ENCODE measurements around the gene ZNF454.

ZNF454 gene

GRCh38 chr5:178940569-178941360 is at the start of gene ZNF454:
ZNF454 (plus strand) TSS chr5:178941198; CDS start chr5:178942792, 1,594 bp downstream.
- H3K36me3 ChIP-seq (ENCODE audit: control insufficient read depth, insufficient read depth, low read length, severe bottlenecking), result no peaks in the 10 kb centered on the region
- no peaks in the 10 kb centered on the region for H3K27me3 ChIP-seq (replicated peaks; ENCODE audit: control insufficient read depth, insufficient read depth, low read length)
- peak; percentile 85 for DNase-seq (ENCODE audit: low read depth)
- H3K4me3 ChIP-seq (ENCODE audit: low read length), result peak within 1 kb of the TSS; percentile 82
- H3K4me1 ChIP-seq (ENCODE audit: control insufficient read depth, insufficient read depth, low read length), result no peaks in the 10 kb centered on the region
- peak within 1 kb of the TSS; percentile 74 for H3K9ac ChIP-seq (ENCODE audit: low read length)
- peaks cover 89% of the 10 kb centered on the region for H3K9me3 ChIP-seq (ENCODE audit: control insufficient read depth, low read length)

GRCh38 chr5:178895615-178896571 is 45.1 kb upstream of the ZNF454 start, which contains the start of gene ZFP2:
ZFP2 (plus strand) TSS chr5:178895913; CDS start chr5:178931314, 35,401 bp downstream.
- Histone ChIP-seq H3K9ac (ENCODE audit: low read length) (peak within 1 kb of the TSS; percentile 80), H3K4me1 (ENCODE audit: control insufficient read depth, insufficient read depth, low read length) (peaks cover 2% of the 10 kb centered on the region), H3K36me3 (ENCODE audit: control insufficient read depth, insufficient read depth, low read length, severe bottlenecking) (peaks cover 3% of the 10 kb centered on the region), H3K4me3 (ENCODE audit: low read length) (peak within 1 kb of the TSS; percentile 82), H3K27me3 (replicated peaks; ENCODE audit: control insufficient read depth, insufficient read depth, low read length) (no peaks in the 10 kb centered on the region), H3K9me3 (ENCODE audit: control insufficient read depth, low read length) (peaks cover 14% of the 10 kb centered on the region)
- DNase-seq (ENCODE audit: low read depth), result peak; percentile 83

- no peaks in the 10 kb centered on the region for H3K27me3 ChIP-seq (replicated peaks; ENCODE audit: control insufficient read depth, insufficient read depth, low read length)
- peaks cover 31% of the 10 kb centered on the region for H3K9me3 ChIP-seq (ENCODE audit: control insufficient read depth, low read length)
- no peak overlapping the region for H3K4me3 ChIP-seq (ENCODE audit: low read length)
- H3K36me3 ChIP-seq (ENCODE audit: control insufficient read depth, insufficient read depth, low read length, severe bottlenecking), result no peaks in the 10 kb centered on the region
- no peak for DNase-seq (ENCODE audit: low read depth)
- H3K9ac ChIP-seq (ENCODE audit: low read length), result no peak overlapping the region
- peaks cover 2% of the 10 kb centered on the region for H3K4me1 ChIP-seq (ENCODE audit: control insufficient read depth, insufficient read depth, low read length)
Measured at GRCh38 chr5:178899289-178899688, 41.7 kb upstream of the ZNF454 start.

- H3K4me3 ChIP-seq (ENCODE audit: low read length), result no peak overlapping the region
- H3K9ac ChIP-seq (ENCODE audit: low read length), result no peak overlapping the region
- no peaks in the 10 kb centered on the region for H3K27me3 ChIP-seq (replicated peaks; ENCODE audit: control insufficient read depth, insufficient read depth, low read length)
- no peak for DNase-seq (ENCODE audit: low read depth)
- peaks cover 4% of the 10 kb centered on the region for H3K36me3 ChIP-seq (ENCODE audit: control insufficient read depth, insufficient read depth, low read length, severe bottlenecking)
- H3K9me3 ChIP-seq (ENCODE audit: control insufficient read depth, low read length), result peaks cover 53% of the 10 kb centered on the region
- H3K4me1 ChIP-seq (ENCODE audit: control insufficient read depth, insufficient read depth, low read length), result no peaks in the 10 kb centered on the region
Measured at GRCh38 chr5:178902849-178903248, 38.1 kb upstream of the ZNF454 start.

- H3K9ac ChIP-seq (ENCODE audit: low read length), result no peak overlapping the region
- no peaks in the 10 kb centered on the region for H3K36me3 ChIP-seq (ENCODE audit: control insufficient read depth, insufficient read depth, low read length, severe bottlenecking)
- H3K4me3 ChIP-seq (ENCODE audit: low read length), result peak overlapping the region; percentile 70
- peaks cover 97% of the 10 kb centered on the region for H3K9me3 ChIP-seq (ENCODE audit: control insufficient read depth, low read length)
- no peak for DNase-seq (ENCODE audit: low read depth)
- no peaks in the 10 kb centered on the region for H3K4me1 ChIP-seq (ENCODE audit: control insufficient read depth, insufficient read depth, low read length)
- H3K27me3 ChIP-seq (replicated peaks; ENCODE audit: control insufficient read depth, insufficient read depth, low read length), result no peaks in the 10 kb centered on the region
Measured at GRCh38 chr5:178931846-178932760, 8.9 kb upstream of the ZNF454 start.

- H3K27me3 ChIP-seq (replicated peaks; ENCODE audit: control insufficient read depth, insufficient read depth, low read length), result no peaks in the 10 kb centered on the region
- no peaks in the 10 kb centered on the region for H3K36me3 ChIP-seq (ENCODE audit: control insufficient read depth, insufficient read depth, low read length, severe bottlenecking)
- peak overlapping the region; percentile 82 for H3K4me3 ChIP-seq (ENCODE audit: low read length)
- peak overlapping the region; percentile 68 for H3K9ac ChIP-seq (ENCODE audit: low read length)
- H3K9me3 ChIP-seq (ENCODE audit: control insufficient read depth, low read length), result peaks cover 88% of the 10 kb centered on the region
- no peaks in the 10 kb centered on the region for H3K4me1 ChIP-seq (ENCODE audit: control insufficient read depth, insufficient read depth, low read length)
- DNase-seq (ENCODE audit: low read depth), result peak; percentile 11
Measured at GRCh38 chr5:178941361-178941760, 363 bp downstream of the ZNF454 start.

- Histone ChIP-seq H3K9me3 (ENCODE audit: control insufficient read depth, low read length) (peaks cover 92% of the 10 kb centered on the region), H3K4me3 (ENCODE audit: low read length) (peak overlapping the region; percentile 44), H3K9ac (ENCODE audit: low read length) (no peak overlapping the region), H3K4me1 (ENCODE audit: control insufficient read depth, insufficient read depth, low read length) (no peaks in the 10 kb centered on the region), H3K27me3 (replicated peaks; ENCODE audit: control insufficient read depth, insufficient read depth, low read length) (no peaks in the 10 kb centered on the region), H3K36me3 (ENCODE audit: control insufficient read depth, insufficient read depth, low read length, severe bottlenecking) (peaks cover 18% of the 10 kb centered on the region)
- DNase-seq (ENCODE audit: low read depth), result no peak
Measured at GRCh38 chr5:178965465-178966055, 24.6 kb downstream of the ZNF454 start.

GRCh38 chr5:178981381-178981780 is 40.4 kb downstream of the ZNF454 start:
- peaks cover 53% of the 10 kb centered on the region for H3K9me3 ChIP-seq (ENCODE audit: control insufficient read depth, low read length)

GRCh38 chr5:178982941-178983340 is 41.9 kb downstream of the ZNF454 start:
- Histone ChIP-seq H3K9me3 (ENCODE audit: control insufficient read depth, low read length) (peaks cover 41% of the 10 kb centered on the region), H3K4me3 (ENCODE audit: low read length) (no peak overlapping the region), H3K4me1 (ENCODE audit: control insufficient read depth, insufficient read depth, low read length) (no peaks in the 10 kb centered on the region), H3K9ac (ENCODE audit: low read length) (no peak overlapping the region), H3K36me3 (ENCODE audit: control insufficient read depth, insufficient read depth, low read length, severe bottlenecking) (no peaks in the 10 kb centered on the region), H3K27me3 (replicated peaks; ENCODE audit: control insufficient read depth, insufficient read depth, low read length) (no peaks in the 10 kb centered on the region)
- DNase-seq (ENCODE audit: low read depth), result no peak

More at GRCh38 chr5:178981381-178981780, 40.4 kb downstream of the ZNF454 start:
- Histone ChIP-seq H3K9ac (ENCODE audit: low read length) (no peak overlapping the region), H3K36me3 (ENCODE audit: control insufficient read depth, insufficient read depth, low read length, severe bottlenecking) (no peaks in the 10 kb centered on the region), H3K4me1 (ENCODE audit: control insufficient read depth, insufficient read depth, low read length) (no peaks in the 10 kb centered on the region), H3K27me3 (replicated peaks; ENCODE audit: control insufficient read depth, insufficient read depth, low read length) (no peaks in the 10 kb centered on the region), H3K4me3 (ENCODE audit: low read length) (no peak overlapping the region)
- DNase-seq (ENCODE audit: low read depth), result no peak

- Histone ChIP-seq H3K36me3 (ENCODE audit: control insufficient read depth, insufficient read depth, low read length, severe bottlenecking) (no peaks in the 10 kb centered on the region), H3K9me3 (ENCODE audit: control insufficient read depth, low read length) (peaks cover 33% of the 10 kb centered on the region)
- no peak for DNase-seq (ENCODE audit: low read depth)
Measured at GRCh38 chr5:178983728-178984127, 42.7 kb downstream of the ZNF454 start.

More at GRCh38 chr5:178983728-178984127, 42.7 kb downstream of the ZNF454 start:
- no peaks in the 10 kb centered on the region for H3K27me3 ChIP-seq (replicated peaks; ENCODE audit: control insufficient read depth, insufficient read depth, low read length)
- no peak overlapping the region for H3K4me3 ChIP-seq (ENCODE audit: low read length)
- no peak overlapping the region for H3K9ac ChIP-seq (ENCODE audit: low read length)
- no peaks in the 10 kb centered on the region for H3K4me1 ChIP-seq (ENCODE audit: control insufficient read depth, insufficient read depth, low read length)
